ENCODE measurements around the gene ASXL1. TPM values are rescaled to one million over a fixed set of nuclear protein-coding genes. Genes with fewer than 3 reads are reported as not detected.
A peak's percentile ranks its signal among the peaks of the same experiment; 100 is the strongest.

Gene ASXL1
- total and polyA plus RNA-seq, 9 of the 15 experiments (the other 6 are each of a cell fraction or from before 2014, with no cell fraction given) = 6.5 to 65.3 (median 32.3) TPM

GRCh38 chr20:32438331-32438858 is 80.3 kb downstream of the ASXL1 start:
- Histone ChIP-seq H3K4me2 (ENCODE audit: insufficient read depth, low read length) (no peak overlapping the region), H3K79me2 (ENCODE audit: control insufficient read depth, insufficient read depth, low read length) (no peaks in the 10 kb centered on the region)
- in situ Hi-C loops (cut with MboI) = loop anchor here (5.0 kb wide), 1 partner anchor 106 kb away; no protein-coding TSS in a partner anchor

More at GRCh38 chr20:32438331-32438858, 80.3 kb downstream of the ASXL1 start:
- no TSS peak for BruUV-seq (replicated peaks)
- Histone ChIP-seq H2AFZ (ENCODE audit: low read depth, low read length) (no peak overlapping the region), H4K20me1 (replicated peaks; ENCODE audit: control insufficient read depth, insufficient read depth, low read length) (peaks cover 13% of the 10 kb centered on the region), H3K9ac (ENCODE audit: insufficient read depth in 1 of 2, low read depth in 2 of 2, low read length in 2 of 2) (no peak overlapping the region), H3K36me3 (ENCODE audit: control insufficient read depth, insufficient read depth, low read length) (peaks cover 80% of the 10 kb centered on the region), H3K9me3 (replicated peaks; ENCODE audit: control insufficient read depth, insufficient read depth, low read depth, low read length) (no peaks in the 10 kb centered on the region), H3K27ac (ENCODE audit: extremely low read depth, low read depth, low read length) (no peak overlapping the region), H3K27me3 (ENCODE audit: control insufficient read depth in 2 of 2, insufficient read depth in 2 of 2, low read length in 2 of 2) (no peaks in the 10 kb centered on the region), H3K9me1 (ENCODE audit: control insufficient read depth, insufficient read depth, low read length) (no peaks in the 10 kb centered on the region), H3K4me1 (replicated peaks in 1 of 2; ENCODE audit: control insufficient read depth in 2 of 2, insufficient read depth in 2 of 2, low read length in 2 of 2) (peaks cover 0 to 3% of the 10 kb centered on the region in 2 experiments; a peak in 1 of 5 replicates), H3K4me3 (no peak overlapping the region)
- FAIRE-seq (no peak), ATAC-seq (no peak), DNase-seq (ENCODE audit: extremely low read depth in 1 of 4, low spot score in 3 of 4) (no peak)
- POLR2A ChIA-PET = no interaction called here
- intact Hi-C loops (cut with micrococcal nuclease) = loop anchor here (2.0 to 5.0 kb wide), 3 partner anchors 81 to 281 kb away; partner anchors contain the start of gene ASXL1
- TF ChIP-seq BRCA1 (IDR thresholded peaks at IDR 0.05) (no peak), BRCA1 (CRISPR knock-in tag; IDR thresholded peaks at IDR 0.05) (0 out of 2 replicates have a peak, but pooled peaks have one; percentile 31), NR4A1 (CRISPR knock-in tag; IDR thresholded peaks at IDR 0.05) (no peak), NR4A1 (tag; IDR thresholded peaks at IDR 0.05) (no peak), ZNF316 (IDR thresholded peaks at IDR 0.05) (no peak), ZC3H4 (CRISPR knock-in tag; IDR thresholded peaks at IDR 0.05; ENCODE audit: borderline replicate concordance) (0 out of 2 replicates have a peak, but pooled peaks have one; percentile 30), FOXA1 (IDR thresholded peaks at IDR 0.05; ENCODE audit: borderline replicate concordance) (no peak), POLR2G (IDR thresholded peaks at IDR 0.05; ENCODE audit: low read depth, low read length) (0 out of 2 replicates have a peak, but pooled peaks have one; percentile 28)
- CTCF ChIA-PET (ENCODE audit: low intra/inter-chr PET ratio) = interaction anchor here (0.5 to 2.6 kb wide), 3 partner anchors 102 to 977 kb away, joined by 3 to 7 read pairs (median 4); no protein-coding TSS in a partner anchor
- 93% methylated on average over 8 of the region's 8 CpGs for WGBS (ENCODE audit: insufficient coverage, low coverage, missing lambda C conversion rate)
